CD14-positive monocyte (primary cell): ENCODE data around the gene RUNDC1. TPM values are rescaled to one million over a fixed set of nuclear protein-coding genes. Genes with fewer than 3 reads are reported as not detected.

Experiments
- DNase-seq, 3 donors: peaks; one replicate each; pipeline ENCODE4 v3.0.0-alpha.2; 2011 to 2022
- H2AFZ ChIP-seq: 2 replicates; pipeline ENCODE4 v1.6.0; 2012; ENCODE audit warnings: mild to moderate bottlenecking, low read depth, low read length, inconsistent platforms; ENCODE audit not compliant: insufficient read depth, poor library complexity, severe bottlenecking
- H3K27ac ChIP-seq, 2 donors: 1 replicate in 1 of 2; 2 replicates in 1 of 2; pipeline ENCODE4 v1.5.1; 2012 to 2013; ENCODE audit warnings: low read length in 2 of 2, control low read depth in 1 of 2, inconsistent platforms in 1 of 2, low read depth in 1 of 2, mild to moderate bottlenecking in 1 of 2
- H3K27me3 ChIP-seq, 2 donors: one replicate each; pipeline versions ENCODE4 v1.6.0 to v1.6.1; 2011 to 2013; ENCODE audit warnings: low read length in 2 of 2; ENCODE audit not compliant: control insufficient read depth in 2 of 2, insufficient read depth in 2 of 2
- H3K36me3 ChIP-seq, 2 donors: replicated peaks in 1 of 2; 1 replicate in 1 of 2; 2 replicates in 1 of 2; pipeline versions ENCODE4 v1.5.1 to v1.6.1; 2012 to 2013; ENCODE audit warnings: low read length in 2 of 2, control low read depth in 1 of 2, inconsistent platforms in 1 of 2, mild to moderate bottlenecking in 1 of 2; ENCODE audit not compliant: insufficient read depth in 2 of 2, control insufficient read depth in 1 of 2
- H3K4me1 ChIP-seq, 2 donors: 1 replicate in 1 of 2; 2 replicates in 1 of 2; pipeline versions ENCODE4 v1.5.1 to v1.6.1; 2012 to 2013; ENCODE audit warnings: low read length in 2 of 2, control low read depth in 1 of 2, inconsistent platforms in 1 of 2, mild to moderate bottlenecking in 1 of 2, moderate library complexity in 1 of 2; ENCODE audit not compliant: insufficient read depth in 2 of 2, control insufficient read depth in 1 of 2
- H3K4me2 ChIP-seq: replicated peaks from 2 replicates; pipeline ENCODE3; 2012; ENCODE audit warnings: low read length, moderate library complexity, mild to moderate bottlenecking; ENCODE audit not compliant: poor library complexity, severe bottlenecking; ENCODE audit errors: extremely low read depth
- H3K4me3 ChIP-seq, 3 experiments: fragments of 200-600 bp in 1 of 3; sonication (generic) in 1 of 3; replicated peaks in 1 of 3; 1 replicate in 2 of 3; 2 replicates in 1 of 3; pipeline ENCODE4 v1.5.1; 2011 to 2013; ENCODE audit warnings: low read length in 3 of 3, mild to moderate bottlenecking in 3 of 3, control low read depth in 2 of 3, low read depth in 2 of 3, inconsistent platforms in 1 of 3, moderate library complexity in 1 of 3
- H3K79me2 ChIP-seq: 2 replicates; pipeline ENCODE4 v1.6.0; 2012; ENCODE audit warnings: mild to moderate bottlenecking, control low read depth, inconsistent platforms, low read length, moderate library complexity; ENCODE audit not compliant: insufficient read depth
- H3K9ac ChIP-seq: 2 replicates; pipeline ENCODE4 v1.6.0; 2017; ENCODE audit warnings: low read length, mild to moderate bottlenecking; ENCODE audit not compliant: insufficient read depth, poor library complexity, severe bottlenecking
- H3K9me3 ChIP-seq, 2 donors: replicated peaks in 1 of 2; 1 replicate in 1 of 2; 2 replicates in 1 of 2; pipeline versions ENCODE4 v1.5.1 to v1.6.1; 2012 to 2013; ENCODE audit warnings: low read length in 2 of 2, control low read depth in 1 of 2; ENCODE audit not compliant: control insufficient read depth in 1 of 2, insufficient read depth in 1 of 2
- H4K20me1 ChIP-seq: 2 replicates; pipeline ENCODE4 v1.6.0; 2012; ENCODE audit warnings: mild to moderate bottlenecking, low read length, control low read depth, moderate library complexity; ENCODE audit not compliant: insufficient read depth
- H3K27ac Mint-ChIP-seq, 7 donors: one replicate each; pipeline ENCODE4 v1.8.0; 2020; ENCODE audit warnings: mild to moderate bottlenecking in 7 of 7, mixed read lengths in 7 of 7, moderate library complexity in 6 of 7, inconsistent platforms in 2 of 7
- H3K27me3 Mint-ChIP-seq, 3 donors: one replicate each; pipeline ENCODE4 v1.8.0; 2021 to 2022; ENCODE audit warnings: low read depth in 3 of 3, mild to moderate bottlenecking in 3 of 3, mixed read lengths in 3 of 3, moderate library complexity in 3 of 3, inconsistent platforms in 1 of 3
- H3K36me3 Mint-ChIP-seq, 2 donors: one replicate each; pipeline ENCODE4 v1.8.0; 2020; ENCODE audit warnings: mixed read lengths in 2 of 2, inconsistent platforms in 1 of 2, mild to moderate bottlenecking in 1 of 2
- H3K4me1 Mint-ChIP-seq: one replicate; pipeline ENCODE4 v1.8.0; 2020; ENCODE audit warnings: mild to moderate bottlenecking, mixed read lengths
- H3K4me3 Mint-ChIP-seq, 2 donors: one replicate each; pipeline ENCODE4 v1.8.0; 2020; ENCODE audit warnings: mild to moderate bottlenecking in 2 of 2, mixed read lengths in 2 of 2, moderate library complexity in 1 of 2
- H3K9me3 Mint-ChIP-seq, 7 donors: one replicate each; pipeline ENCODE4 v1.8.0; 2020 to 2022; ENCODE audit warnings: mixed read lengths in 7 of 7, mild to moderate bottlenecking in 6 of 7, moderate library complexity in 6 of 7, inconsistent platforms in 2 of 7
- CTCF ChIP-seq: fragments of 200-600 bp; IDR thresholded peaks from one replicate; pipeline ENCODE4 v1.8.0; 2022; ENCODE audit warnings: antibody characterized with exemption, mild to moderate bottlenecking
- WGBS: methylation state at CpG from one replicate; pipeline ENCODE4 v1.1.5; 2013; ENCODE audit warnings: missing lambda C conversion rate; ENCODE audit not compliant: insufficient coverage; 5-methylcytosine and 5-hydroxymethylcytosine counted together
- intact Hi-C, 2 donors: fragments of 100-400 bp; cut with micrococcal nuclease; formaldehyde crosslinking; loops; one replicate each; pipeline versions ENCODE4 v1.15.0 to v1.15.1; 2023
- polyA plus RNA-seq, 3 donors: library from polyadenylated mRNA; depleted of rRNA in 1 of 3; unstranded in 2 of 3; stranded (reverse) in 1 of 3; fragments of 300-500 nt in 2 of 3; fragments of >200 nt in 1 of 3; fragmentation: Illumina TruSeq in 2 of 3; gene quantifications; 1 replicate in 2 of 3; 2 replicates in 1 of 3; pipeline ENCODE4 v1.2.3, GENCODE V29; 2012 to 2021

Gene RUNDC1
- polyA plus RNA-seq, 3 donors: 7.5 to 10.3 (median 9.9) TPM

GRCh38 chr17:42964161-42964932 lies 16.0 kb upstream of the RUNDC1 start, which contains the start of gene AARSD1:
AARSD1 (minus strand) TSS chr17:42964454; CDS start chr17:42964440, 14 bp downstream.
- peaks cover 26 to 27% of the 10 kb centered on the region in 2 donors for H3K36me3 Mint-ChIP-seq

GRCh38 chr17:42967925-42968324 lies 12.4 kb upstream of the RUNDC1 start:
- WGBS: no CpG with 5 or more reads among the region's 1 CpG

More at GRCh38 chr17:42964161-42964932, 16.0 kb upstream of the RUNDC1 start, which contains the start of gene AARSD1:
- peak; percentile 87 to 92 (median 89) for DNase-seq
- H4K20me1 ChIP-seq: no peaks in the 10 kb centered on the region
- peak within 1 kb of the TSS; percentile 69 for H3K9ac ChIP-seq
- peaks cover 16% of the 10 kb centered on the region for H3K4me1 Mint-ChIP-seq
- peak within 1 kb of the TSS; percentile 86 to 96 (median 93) for H3K27ac Mint-ChIP-seq
- H3K79me2 ChIP-seq: peaks cover 7% of the 10 kb centered on the region
- 0% methylated on average over 19 of the region's 43 CpGs for WGBS
- no peak for TF ChIP-seq CTCF
- no peaks in the 10 kb centered on the region for H3K27me3 Mint-ChIP-seq
- no peaks in the 10 kb centered on the region for H3K9me3 ChIP-seq
- peaks cover 18 to 35% of the 10 kb centered on the region in 2 donors for H3K36me3 ChIP-seq
- H2AFZ ChIP-seq: peak within 1 kb of the TSS; percentile 85
- peak within 1 kb of the TSS; percentile 58 to 75 for H3K27ac ChIP-seq
- H3K4me3 ChIP-seq: peak within 1 kb of the TSS; percentile 45 to 86 (median 80)
- peaks cover 0 to 2% (median 0%) of the 10 kb centered on the region in 7 donors for H3K9me3 Mint-ChIP-seq
- H3K4me1 ChIP-seq: peaks cover 9 to 10% of the 10 kb centered on the region in 2 donors
- intact Hi-C loops: no loop called here
- H3K27me3 ChIP-seq: no peaks in the 10 kb centered on the region
- H3K4me3 Mint-ChIP-seq: peak within 1 kb of the TSS; percentile 93 to 98
- peak within 1 kb of the TSS; percentile 95 for H3K4me2 ChIP-seq

More at GRCh38 chr17:42967925-42968324, 12.4 kb upstream of the RUNDC1 start:
- peaks cover 0 to 2% (median 0%) of the 10 kb centered on the region in 3 donors for H3K27me3 Mint-ChIP-seq
- no peak for DNase-seq
- Histone ChIP-seq H3K27me3 (no peaks in the 10 kb centered on the region), H3K27ac (no peak overlapping the region), H3K4me2 (no peak overlapping the region), H3K36me3 (no peaks in the 10 kb centered on the region), H2AFZ (no peak overlapping the region), H3K9ac (no peak overlapping the region), H3K9me3 (no peaks in the 10 kb centered on the region), H4K20me1 (no peaks in the 10 kb centered on the region), H3K4me1 (peaks cover 9 to 10% of the 10 kb centered on the region in 2 donors), H3K79me2 (peaks cover 7% of the 10 kb centered on the region), H3K4me3 (no peak overlapping the region)
- H3K4me1 Mint-ChIP-seq: peaks cover 16% of the 10 kb centered on the region
- no peak overlapping the region for H3K4me3 Mint-ChIP-seq
- no peak overlapping the region for H3K27ac Mint-ChIP-seq
- H3K36me3 Mint-ChIP-seq: no peaks in the 10 kb centered on the region
- TF ChIP-seq CTCF: no peak
- intact Hi-C loops: no loop called here
- peaks cover 0 to 2% (median 0%) of the 10 kb centered on the region in 7 donors for H3K9me3 Mint-ChIP-seq
